Measurements from ENCODE around the gene URAD. TPM values are rescaled to one million over a fixed set of nuclear protein-coding genes. Genes with fewer than 3 reads are reported as not detected.

Gene URAD
- total RNA-seq, 1 donor from 2014 or later = not detected

- Mint-ChIP-seq H3K36me3 (ENCODE audit: low read depth, unreplicated experiment) (peaks cover 3% of the 10 kb centered on the region), H3K27me3 (ENCODE audit: low read depth, unreplicated experiment) (peaks cover 83% of the 10 kb centered on the region), H3K9me3 (ENCODE audit: unreplicated experiment) (peaks cover 13% of the 10 kb centered on the region), H3K4me1 (ENCODE audit: low read depth, unreplicated experiment) (peaks cover 1% of the 10 kb centered on the region), H3K27ac (ENCODE audit: unreplicated experiment) (peak overlapping the region; percentile 26), H3K4me3 (ENCODE audit: unreplicated experiment) (no peak overlapping the region)
- no peak for DNase-seq (ENCODE audit: low read depth)
- FAIRE-seq = no peak
- Histone ChIP-seq H3K36me3 (ENCODE audit: insufficient read depth, low read length) (no peaks in the 10 kb centered on the region), H3K9me3 (ENCODE audit: insufficient read depth, low read depth, low read length) (no peaks in the 10 kb centered on the region), H2AFZ (ENCODE audit: low read depth, low read length) (no peak overlapping the region), H3K27ac (ENCODE audit: low read depth, low read length) (no peak overlapping the region), H3K79me2 (ENCODE audit: insufficient read depth, low read length) (no peaks in the 10 kb centered on the region), H3K4me3 (ENCODE audit: insufficient read depth, low read depth, low read length) (no peak overlapping the region), H4K20me1 (ENCODE audit: insufficient read depth, low read length) (no peaks in the 10 kb centered on the region), H3K27me3 (ENCODE audit: insufficient read depth, low read length) (peaks cover 94% of the 10 kb centered on the region), H3K4me1 (ENCODE audit: insufficient read depth, low read length) (no peaks in the 10 kb centered on the region), H3K4me2 (ENCODE audit: low read length) (no peak overlapping the region), H3K9ac (ENCODE audit: low read length) (no peak overlapping the region)
- TF ChIP-seq CTCF (IDR thresholded peaks at IDR 0.05; ENCODE audit: insufficient read depth, low read depth, low read length) = no peak
- peak; percentile 93 for TF ChIP-seq EZH2 (IDR thresholded peaks at IDR 0.05; ENCODE audit: insufficient read depth, low read length)
Measured at GRCh38 chr13:27965740-27966640, 22.5 kb downstream of the URAD start.

DNA sequence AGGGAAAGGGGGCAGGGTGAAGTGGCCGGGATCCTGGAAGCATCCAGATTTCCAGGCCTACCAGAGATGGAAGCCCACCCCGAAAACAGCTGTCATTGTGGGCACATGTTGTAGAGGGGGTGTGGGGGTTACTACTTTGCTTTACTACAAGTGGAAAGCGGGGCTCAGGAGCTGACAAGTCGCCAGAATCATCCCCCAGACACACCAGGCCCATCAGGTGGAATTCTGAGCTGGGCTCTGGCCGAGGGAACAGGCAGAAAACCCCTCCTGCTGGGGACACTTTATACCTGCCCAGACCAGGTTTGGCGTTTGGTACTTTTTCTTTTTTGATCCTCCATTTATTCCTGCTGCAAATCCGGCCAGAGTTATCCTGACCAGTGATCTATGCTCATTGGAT lies 23.2 kb downstream of the URAD start:
- Mint-ChIP-seq H3K9me3 (ENCODE audit: unreplicated experiment) (peaks cover 13% of the 10 kb centered on the region), H3K4me1 (ENCODE audit: low read depth, unreplicated experiment) (peaks cover 1% of the 10 kb centered on the region), H3K27ac (ENCODE audit: unreplicated experiment) (no peak overlapping the region), H3K36me3 (ENCODE audit: low read depth, unreplicated experiment) (no peaks in the 10 kb centered on the region), H3K27me3 (ENCODE audit: low read depth, unreplicated experiment) (peaks cover 79% of the 10 kb centered on the region), H3K4me3 (ENCODE audit: unreplicated experiment) (no peak overlapping the region)
- no peak overlapping the region for H3K9ac ChIP-seq (ENCODE audit: low read length)
- no peaks in the 10 kb centered on the region for H4K20me1 ChIP-seq (ENCODE audit: insufficient read depth, low read length)
- H3K4me2 ChIP-seq (ENCODE audit: low read length) = no peak overlapping the region
- H2AFZ ChIP-seq (ENCODE audit: low read depth, low read length) = no peak overlapping the region
- no peak overlapping the region for H3K4me3 ChIP-seq (ENCODE audit: insufficient read depth, low read depth, low read length)
- TF ChIP-seq EZH2 (IDR thresholded peaks at IDR 0.05; ENCODE audit: insufficient read depth, low read length) = no peak
- TF ChIP-seq CTCF (IDR thresholded peaks at IDR 0.05; ENCODE audit: insufficient read depth, low read depth, low read length) = no peak
- H3K9me3 ChIP-seq (ENCODE audit: insufficient read depth, low read depth, low read length) = no peaks in the 10 kb centered on the region
- no peaks in the 10 kb centered on the region for H3K36me3 ChIP-seq (ENCODE audit: insufficient read depth, low read length)
- DNase-seq (ENCODE audit: low read depth) (no peak), FAIRE-seq (no peak)
- peaks cover 3% of the 10 kb centered on the region for H3K4me1 ChIP-seq (ENCODE audit: insufficient read depth, low read length)
- no peaks in the 10 kb centered on the region for H3K79me2 ChIP-seq (ENCODE audit: insufficient read depth, low read length)
- no peak overlapping the region for H3K27ac ChIP-seq (ENCODE audit: low read depth, low read length)
- H3K27me3 ChIP-seq (ENCODE audit: insufficient read depth, low read length) = peaks cover 93% of the 10 kb centered on the region
